HG03575 (cell line): ENCODE results near the gene TOM1L1.

Experiments used
- ATAC-seq: cut with Tn5 transposase; IDR thresholded peaks from one replicate; pipeline ENCODE4 v1.9.1; 2021; ENCODE audit not compliant: unreplicated experiment, insufficient number of reproducible peaks, low FRiP score; ENCODE audit errors: extremely low read depth

TOM1L1 gene

GRCh38 chr17:54891176-54891821, 9.4 kb upstream of the TOM1L1 start:
- no peak for ATAC-seq

- no peak for ATAC-seq
Measured at GRCh38 chr17:54892360-54892759, 8.3 kb upstream of the TOM1L1 start.

GRCh38 chr17:54898576-54898975, 2.1 kb upstream of the TOM1L1 start:
- ATAC-seq = no peak

GRCh38 chr17:54899201-54899600, 1.5 kb upstream of the TOM1L1 start:
- ATAC-seq = no peak

- ATAC-seq = no peak
Measured at GRCh38 chr17:54899721-54900456, 763 bp upstream of the TOM1L1 start.

- ATAC-seq = no peak
Measured at GRCh38 chr17:54901230-54901822, 674 bp downstream of the TOM1L1 start.

GRCh38 chr17:54902017-54902416, 1.4 kb downstream of the TOM1L1 start:
- ATAC-seq = no peak

GRCh38 chr17:54902611-54903010, 2.0 kb downstream of the TOM1L1 start:
- ATAC-seq = no peak

GRCh38 chr17:54903375-54903774, 2.7 kb downstream of the TOM1L1 start:
- no peak for ATAC-seq

- no peak for ATAC-seq
Measured at GRCh38 chr17:54906683-54907082, 6.0 kb downstream of the TOM1L1 start.

GRCh38 chr17:54907376-54907775, 6.7 kb downstream of the TOM1L1 start:
- ATAC-seq = no peak

- no peak for ATAC-seq
Measured at GRCh38 chr17:54909766-54910165, 9.1 kb downstream of the TOM1L1 start.

- no peak for ATAC-seq
Measured at GRCh38 chr17:54916721-54917120, 16.1 kb downstream of the TOM1L1 start.

- ATAC-seq = no peak
Measured at GRCh38 chr17:54919425-54919824, 18.8 kb downstream of the TOM1L1 start.

GRCh38 chr17:54920819-54921218, 20.2 kb downstream of the TOM1L1 start:
- no peak for ATAC-seq

- no peak for ATAC-seq
Measured at GRCh38 chr17:54924405-54924804, 23.8 kb downstream of the TOM1L1 start.

- ATAC-seq = no peak
Measured at GRCh38 chr17:54927525-54927924, 26.9 kb downstream of the TOM1L1 start.

GRCh38 chr17:54932711-54933110, 32.1 kb downstream of the TOM1L1 start:
- no peak for ATAC-seq

- ATAC-seq = no peak
Measured at GRCh38 chr17:54933921-54934320, 33.3 kb downstream of the TOM1L1 start.

GRCh38 chr17:54935471-54935870, 34.8 kb downstream of the TOM1L1 start:
- ATAC-seq = no peak
